ENCODE results near the gene GP9. TPM values are rescaled to one million over a fixed set of nuclear protein-coding genes. Genes with fewer than 3 reads are reported as not detected.
"Not testable (repeated sequence)": the region's sequence is repeated elsewhere in the genome, so short reads cannot be mapped to it uniquely, and the experiment has no call there.

The GP9 gene
- total RNA-seq, 1 donor from 2014 or later = not detected

DNA sequence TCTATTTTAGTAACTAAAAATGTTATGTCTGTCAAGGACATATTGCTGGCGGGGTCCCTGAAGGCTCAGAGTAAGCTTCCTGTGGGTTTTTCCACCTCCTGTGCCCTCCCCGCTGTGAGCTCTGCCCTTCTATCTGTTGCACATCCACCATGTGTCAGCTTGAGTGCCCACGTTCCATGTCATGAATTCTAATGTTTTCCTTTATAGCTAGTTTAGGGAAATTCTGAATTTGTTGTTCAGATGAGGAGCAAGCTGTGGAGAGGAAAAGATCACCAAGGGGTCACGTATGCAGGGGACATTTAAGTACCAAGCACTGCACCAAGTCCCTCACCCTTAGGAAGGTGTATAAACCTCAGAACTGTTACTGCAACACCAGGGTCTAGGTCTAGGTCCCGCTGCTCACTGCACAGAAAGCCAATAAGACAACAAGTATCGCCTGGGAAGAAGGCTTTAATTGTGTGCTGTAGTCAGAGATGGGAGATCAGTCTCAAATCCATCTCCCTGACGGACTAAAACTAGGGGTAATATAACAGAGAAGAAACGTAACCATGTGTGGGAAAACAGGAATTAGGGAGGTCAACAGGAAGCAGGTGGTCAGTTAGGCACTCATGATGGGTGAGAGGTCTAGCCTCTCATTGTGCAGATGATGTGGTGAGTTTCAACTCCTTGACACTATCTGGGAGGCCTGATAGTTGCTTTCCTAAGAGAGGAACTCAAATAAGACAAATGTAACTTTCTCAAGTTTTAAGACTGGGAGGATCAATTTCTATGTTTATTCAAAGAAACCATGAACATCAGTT lies 9.7 kb downstream of the GP9 start:
- peak; percentile 81 to 84 for DNase-seq (ENCODE audit: low read depth in 2 of 2)

DNA sequence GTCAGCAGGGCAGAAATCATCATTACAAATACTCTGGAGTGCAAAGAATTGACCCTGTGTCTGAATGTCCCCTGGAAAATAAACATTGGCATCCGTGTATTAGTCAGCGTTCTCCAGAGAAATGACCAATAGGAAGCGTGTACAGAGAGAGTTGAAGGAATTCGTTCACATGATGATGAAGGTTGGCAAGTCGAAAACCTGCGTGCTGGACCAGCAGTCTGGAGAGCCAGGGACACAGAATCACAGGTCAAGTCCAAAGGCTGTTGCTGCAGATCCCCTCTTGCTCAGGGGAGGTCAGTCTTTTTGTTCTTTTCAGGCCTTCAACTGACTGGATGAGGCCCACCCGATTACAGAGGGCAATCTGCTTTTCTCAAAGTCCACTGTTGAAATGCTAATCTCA lies 16.6 kb downstream of the GP9 start:
- peak; percentile 80 to 93 for DNase-seq (ENCODE audit: low read depth in 2 of 2)

DNA sequence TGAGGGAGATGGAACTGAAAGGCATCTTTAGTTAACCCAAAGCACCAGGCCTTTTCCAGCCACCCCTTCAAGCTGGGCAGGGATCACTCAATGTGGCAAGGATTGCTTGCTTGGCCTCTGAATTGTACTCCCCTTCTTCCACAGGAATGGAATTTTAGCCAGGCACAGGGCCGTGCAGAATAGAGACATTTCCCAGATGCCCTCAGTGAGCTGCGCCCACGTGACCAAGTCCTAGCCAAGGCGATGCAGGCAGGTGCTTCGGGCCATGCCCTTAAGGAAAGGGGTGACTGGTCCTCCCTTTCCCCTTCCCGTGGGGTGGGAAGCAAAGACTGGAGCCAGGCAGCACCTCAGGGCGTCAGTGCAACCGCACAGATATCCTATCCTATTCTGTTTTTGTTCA lies 17.9 kb downstream of the GP9 start:
- DNase-seq (ENCODE audit: low read depth in 2 of 2) = no peak

- DNase-seq (ENCODE audit: low read depth in 2 of 2) = peak; percentile 32 to 53
Observed at GRCh38 chr3:129081503-129081902, 20.9 kb downstream of the GP9 start.

GRCh38 chr3:129082026-129082425 lies 21.4 kb downstream of the GP9 start:
- DNase-seq (ENCODE audit: low read depth in 2 of 2) = no peak

DNA sequence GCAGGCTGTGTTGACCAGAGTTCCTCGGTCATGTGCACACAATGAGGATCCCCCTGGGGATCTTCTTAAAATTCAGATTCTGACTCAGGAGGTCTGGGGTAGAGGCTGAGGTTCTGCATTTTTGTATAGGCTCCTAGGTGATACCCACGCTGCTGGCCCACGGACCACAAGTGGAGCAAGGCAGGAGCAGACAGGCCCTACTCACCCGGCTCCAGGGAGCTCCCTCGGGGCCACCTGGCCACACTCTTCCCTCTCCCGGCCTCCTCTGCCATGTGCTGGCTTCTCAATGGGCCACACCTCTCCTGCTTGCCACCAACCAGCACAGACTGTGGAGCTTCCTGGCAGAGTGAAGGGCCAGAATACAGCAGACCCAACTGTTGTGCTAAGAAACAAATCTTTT lies 23.9 kb downstream of the GP9 start:
- DNase-seq (ENCODE audit: low read depth in 2 of 2) = no peak

DNA sequence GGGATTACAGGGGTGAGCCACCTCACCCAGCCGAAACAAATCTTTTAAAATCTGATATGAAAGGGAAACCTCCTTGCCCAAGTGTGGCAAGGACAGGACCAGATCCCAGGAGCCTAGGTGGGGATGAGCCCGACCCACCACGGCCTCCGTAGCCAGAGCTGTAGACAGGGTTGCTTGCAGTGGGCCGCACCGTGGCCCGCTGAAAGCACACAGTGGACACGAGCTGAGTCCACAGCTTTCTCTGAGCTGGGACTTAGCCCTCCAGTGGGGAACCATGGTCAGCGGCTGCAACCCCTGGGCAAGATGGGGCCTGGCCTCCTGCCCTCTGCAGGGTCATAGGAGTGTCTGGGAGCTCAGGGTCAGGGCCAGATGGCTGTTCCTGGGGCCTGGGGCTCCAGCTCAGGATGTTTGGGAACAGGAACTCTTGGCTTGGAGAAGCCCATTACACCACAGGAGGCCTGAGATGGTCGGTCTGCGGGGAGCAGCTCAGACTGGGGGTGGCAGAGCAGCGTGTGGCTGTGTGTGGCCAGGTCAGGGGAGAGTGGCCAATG lies 24.7 kb downstream of the GP9 start:
- DNase-seq (ENCODE audit: low read depth in 2 of 2) = no peak

DNA sequence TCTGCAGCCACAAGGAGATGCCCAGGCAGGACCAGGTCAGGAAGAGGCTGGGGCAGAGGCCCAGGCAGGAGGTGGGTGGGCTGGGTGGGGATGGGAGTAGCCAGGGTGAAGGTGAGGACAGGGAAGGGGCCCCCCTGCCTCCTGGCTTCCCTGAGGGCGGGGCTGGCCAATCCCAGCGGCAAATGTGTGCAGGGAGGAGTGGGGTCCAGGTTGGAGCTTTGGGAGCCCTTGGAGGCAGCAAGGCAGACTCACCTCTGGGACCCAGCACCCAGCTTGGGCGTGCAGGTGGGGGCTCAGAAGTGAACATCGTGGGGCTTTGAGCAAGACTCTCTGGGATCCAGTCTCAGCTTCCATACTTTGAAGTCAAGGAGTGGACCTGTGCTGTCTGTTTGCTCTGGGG lies 25.2 kb downstream of the GP9 start:
- DNase-seq (ENCODE audit: low read depth in 2 of 2) = no peak

- DNase-seq (ENCODE audit: low read depth in 2 of 2) = peak; percentile 37 to 87
Observed at GRCh38 chr3:129087138-129087702, 26.6 kb downstream of the GP9 start.

DNA sequence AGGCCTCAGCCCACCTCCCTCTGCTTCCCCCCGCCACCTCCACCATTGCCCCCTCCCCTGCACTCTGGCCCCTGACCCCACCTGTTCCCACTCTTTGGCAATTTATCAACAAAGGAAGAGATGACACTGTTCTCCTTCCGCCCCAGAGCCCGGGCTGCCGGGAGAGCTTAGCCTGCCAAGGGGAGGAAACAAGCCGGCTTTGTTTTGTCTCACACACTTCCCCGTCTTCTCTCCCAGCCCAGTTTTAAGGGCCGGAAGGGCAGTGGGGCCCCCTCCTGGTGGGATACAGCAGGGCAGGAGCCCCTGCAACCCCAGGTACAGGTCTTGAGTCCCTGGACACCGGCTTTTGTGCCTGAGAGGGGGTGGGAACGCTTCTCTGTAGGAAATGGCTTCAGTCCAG lies 27.3 kb downstream of the GP9 start:
- peak; percentile 78 to 84 for DNase-seq (ENCODE audit: low read depth in 2 of 2)

DNA sequence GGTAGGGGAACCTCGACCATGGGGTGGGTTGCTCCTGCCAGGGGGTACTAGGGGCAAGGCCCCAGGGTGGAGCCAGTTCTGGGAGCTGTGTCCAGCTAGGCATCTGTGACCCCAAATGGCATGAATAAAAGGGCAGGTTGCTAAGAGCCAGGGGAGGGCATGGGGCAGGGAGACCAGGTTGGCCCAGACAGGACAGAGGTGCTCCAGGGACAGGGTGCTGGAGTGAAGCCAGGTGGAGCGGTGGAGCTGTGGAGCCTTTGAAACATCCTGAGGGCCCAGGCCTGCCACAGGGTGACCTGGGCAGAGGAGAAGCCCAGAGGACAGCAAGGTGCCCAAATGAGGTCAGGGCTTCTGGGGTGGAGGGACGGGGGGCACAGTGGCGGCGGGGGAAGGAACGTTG lies 27.7 kb downstream of the GP9 start:
- DNase-seq (ENCODE audit: low read depth in 2 of 2) = not testable (repeated sequence)

DNA sequence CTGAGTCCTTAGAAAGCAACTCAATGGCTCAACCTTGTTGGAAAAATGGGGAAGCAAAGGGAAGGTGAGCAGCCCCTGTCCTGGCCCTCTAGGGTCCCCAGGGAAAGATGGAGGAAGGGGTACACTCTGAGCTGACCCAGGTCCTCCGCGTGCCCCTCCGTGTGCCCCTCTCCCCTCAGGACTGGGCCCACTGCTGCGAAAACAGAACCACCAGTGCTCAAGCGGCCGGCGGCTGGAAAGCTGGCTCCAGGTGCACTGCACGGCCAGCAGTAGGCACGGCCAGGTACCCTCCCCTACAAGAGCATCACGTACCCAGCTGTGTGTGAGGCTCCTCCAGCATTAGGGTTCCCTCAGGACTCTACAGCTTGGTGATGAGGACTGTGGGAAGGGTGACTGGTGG lies 34.7 kb downstream of the GP9 start:
- no peak for DNase-seq (ENCODE audit: low read depth in 2 of 2)

DNA sequence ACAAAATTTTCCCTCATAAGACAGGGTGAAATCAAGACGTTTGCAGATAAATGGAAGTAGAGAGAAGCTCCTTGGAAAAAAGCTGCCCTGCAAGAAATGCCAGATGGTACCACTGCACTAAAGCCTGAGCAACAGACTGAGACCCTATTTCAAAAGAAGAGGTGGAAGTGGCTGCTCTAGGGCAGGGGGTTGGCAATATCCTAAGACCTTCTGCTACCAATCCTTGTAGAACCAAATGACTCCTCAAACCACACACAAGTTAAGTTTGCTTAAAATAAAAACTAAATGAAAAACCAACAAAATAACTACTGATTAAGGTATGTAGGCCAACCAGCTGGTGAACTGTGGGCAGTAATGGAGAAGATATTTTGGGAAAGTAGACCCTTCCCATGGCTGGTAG lies 39.7 kb downstream of the GP9 start:
- no peak for DNase-seq (ENCODE audit: low read depth in 2 of 2)

- DNase-seq (ENCODE audit: low read depth in 2 of 2) = no peak
Observed at GRCh38 chr3:129101370-129102138, 41.0 kb downstream of the GP9 start.

- DNase-seq (ENCODE audit: low read depth in 2 of 2) = no peak
Observed at GRCh38 chr3:129103296-129103695, 42.7 kb downstream of the GP9 start.

DNA sequence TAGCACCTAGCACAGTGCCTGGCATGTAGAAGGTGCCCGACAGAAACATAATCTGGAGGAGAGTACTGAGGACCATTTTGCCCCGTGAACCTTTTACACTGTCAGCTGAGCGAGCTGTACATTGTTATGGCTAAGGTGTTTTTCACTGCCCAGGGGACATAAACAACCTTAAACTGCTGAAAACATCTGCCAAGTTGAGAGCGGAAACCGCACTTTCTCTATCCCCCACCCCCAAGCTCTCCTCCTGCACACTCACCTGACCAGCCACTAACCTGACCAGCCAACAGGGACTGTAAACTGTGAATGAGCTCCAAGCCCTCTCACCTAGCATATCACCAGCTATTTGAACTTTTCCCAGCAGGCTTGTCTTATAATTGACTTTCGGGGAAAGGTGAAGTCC lies 43.5 kb downstream of the GP9 start:
- no peak for DNase-seq (ENCODE audit: low read depth in 2 of 2)

- DNase-seq (ENCODE audit: low read depth in 2 of 2) = no peak
Observed at GRCh38 chr3:129104498-129105079, 44.0 kb downstream of the GP9 start.

GRCh38 chr3:129105862-129106261 lies 45.3 kb downstream of the GP9 start:
- no peak for DNase-seq (ENCODE audit: low read depth in 2 of 2)

DNA sequence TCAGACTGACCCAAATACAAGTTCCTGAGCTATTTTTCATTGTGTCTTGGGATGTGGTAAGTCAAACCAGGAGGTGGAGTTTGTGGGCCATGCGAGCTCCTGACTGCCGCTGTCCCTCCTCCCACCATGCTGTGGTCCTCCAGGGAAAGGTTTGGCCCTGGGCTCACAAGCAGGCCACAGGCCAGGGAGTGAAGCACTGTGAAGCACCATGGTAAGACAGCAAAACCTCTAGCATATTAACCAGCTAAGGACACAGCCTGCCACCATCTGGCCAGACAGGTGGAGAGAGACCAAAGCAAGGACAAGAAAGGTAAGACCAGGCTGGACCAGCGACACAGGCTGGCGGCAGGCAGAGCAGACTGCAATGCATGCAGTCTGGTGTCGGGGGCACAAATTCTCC lies 45.7 kb downstream of the GP9 start:
- DNase-seq (ENCODE audit: low read depth in 2 of 2) = no peak

GRCh38 chr3:129106866-129107565 lies 46.4 kb downstream of the GP9 start:
- DNase-seq (ENCODE audit: low read depth in 2 of 2) = no peak

GRCh38 chr3:129107793-129108192 lies 47.2 kb downstream of the GP9 start:
- DNase-seq (ENCODE audit: low read depth in 2 of 2) = no peak

All from lung microvascular endothelial cell (primary cell).